Keratinocyte (primary cell): ENCODE results near the gene MYOM1.

Source experiments
- EZH2 ChIP-seq: IDR thresholded peaks from one replicate; pipeline ENCODE4 v1.6.1; 2012; ENCODE audit warnings: inconsistent platforms, mild to moderate bottlenecking, low read length, moderate library complexity
- TF ChIP-seq, protein P1 (sequence below), 3 experiments: IDR thresholded peaks in 1 of 3; conservative IDR thresholded peaks in 1 of 3; optimal IDR thresholded peaks in 1 of 3; 2 replicates in 2 of 3; 3 replicates in 1 of 3; pipeline versions ENCODE3 to v1.5.1; 2011; ENCODE audit warnings: low read length in 3 of 3, mild to moderate bottlenecking in 3 of 3, moderate library complexity in 2 of 3, control low read depth in 1 of 3, inconsistent platforms in 1 of 3; ENCODE audit not compliant: insufficient read depth in 2 of 3; ENCODE audit errors: extremely low read depth in 1 of 3

DNA sequence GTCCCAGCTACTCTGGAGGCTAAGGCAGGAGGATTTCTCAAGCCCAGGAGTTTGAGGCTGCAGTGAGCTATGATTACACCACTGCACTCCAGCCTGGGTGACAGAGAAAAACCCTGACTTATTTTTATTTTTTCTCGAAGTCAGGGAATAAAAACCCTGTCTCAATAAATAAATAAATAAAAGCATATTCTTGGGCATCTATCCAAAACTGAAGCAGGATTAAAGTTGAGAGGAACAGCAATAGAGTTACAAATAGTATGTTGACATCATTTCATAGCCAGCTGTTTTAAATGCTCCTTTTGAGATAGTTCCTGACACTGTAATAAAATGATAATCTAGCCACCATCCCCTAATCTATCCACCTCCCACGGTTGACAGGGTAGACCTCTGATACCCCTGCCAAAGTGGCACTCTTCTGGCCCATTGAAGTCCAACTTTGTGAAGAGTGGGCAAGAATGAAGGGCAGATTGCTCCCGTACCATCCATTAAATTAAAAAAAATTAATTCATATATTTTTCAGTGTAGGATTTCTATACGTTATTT is 164.5 kb downstream of the MYOM1 start:
- TF ChIP-seq, protein P1, sequence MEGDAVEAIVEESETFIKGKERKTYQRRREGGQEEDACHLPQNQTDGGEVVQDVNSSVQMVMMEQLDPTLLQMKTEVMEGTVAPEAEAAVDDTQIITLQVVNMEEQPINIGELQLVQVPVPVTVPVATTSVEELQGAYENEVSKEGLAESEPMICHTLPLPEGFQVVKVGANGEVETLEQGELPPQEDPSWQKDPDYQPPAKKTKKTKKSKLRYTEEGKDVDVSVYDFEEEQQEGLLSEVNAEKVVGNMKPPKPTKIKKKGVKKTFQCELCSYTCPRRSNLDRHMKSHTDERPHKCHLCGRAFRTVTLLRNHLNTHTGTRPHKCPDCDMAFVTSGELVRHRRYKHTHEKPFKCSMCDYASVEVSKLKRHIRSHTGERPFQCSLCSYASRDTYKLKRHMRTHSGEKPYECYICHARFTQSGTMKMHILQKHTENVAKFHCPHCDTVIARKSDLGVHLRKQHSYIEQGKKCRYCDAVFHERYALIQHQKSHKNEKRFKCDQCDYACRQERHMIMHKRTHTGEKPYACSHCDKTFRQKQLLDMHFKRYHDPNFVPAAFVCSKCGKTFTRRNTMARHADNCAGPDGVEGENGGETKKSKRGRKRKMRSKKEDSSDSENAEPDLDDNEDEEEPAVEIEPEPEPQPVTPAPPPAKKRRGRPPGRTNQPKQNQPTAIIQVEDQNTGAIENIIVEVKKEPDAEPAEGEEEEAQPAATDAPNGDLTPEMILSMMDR (optimal IDR thresholded peaks at IDR 0.05 in 1 of 3, IDR thresholded peaks at IDR 0.05 in 1 of 3, conservative IDR thresholded peaks at IDR 0.05 in 1 of 3; ENCODE audit: extremely low read depth in 1 of 3, insufficient read depth in 2 of 3, low read length in 3 of 3) = no peak
- TF ChIP-seq EZH2 = no peak
